Natural killer cell (primary cell): ENCODE data around the gene BCL2. TPM values are rescaled to one million over a fixed set of nuclear protein-coding genes. Genes with fewer than 3 reads are reported as not detected.

ENCODE experiments used
- ATAC-seq, 3 donors: fragments of 150-1000 bp in 2 of 3; fragments of 200-7000 bp in 1 of 3; cut with Tn5 transposase; 1 replicate in 1 of 3; 2 replicates in 2 of 3; pipeline ENCODE4 v1.10.0; 2021; ENCODE audit warnings: mild to moderate bottlenecking in 2 of 3, moderate library complexity in 2 of 3
- DNase-seq, 2 donors: peaks; one replicate each; pipeline versions ENCODE4 v3.0.0 to v3.0.0-alpha.2; 2013 to 2021; ENCODE audit warnings: mixed read lengths in 1 of 2
- H3K27ac ChIP-seq: one replicate; pipeline ENCODE4 v1.5.1; 2013; ENCODE audit warnings: mild to moderate bottlenecking, low read length
- H3K27me3 ChIP-seq: one replicate; pipeline ENCODE4 v1.6.1; 2013; ENCODE audit warnings: low read length; ENCODE audit not compliant: control insufficient read depth, insufficient read depth
- H3K36me3 ChIP-seq: one replicate; pipeline ENCODE4 v1.6.1; 2013; ENCODE audit warnings: low read length; ENCODE audit not compliant: control insufficient read depth, insufficient read depth
- H3K4me1 ChIP-seq: one replicate; pipeline ENCODE4 v1.6.1; 2013; ENCODE audit warnings: low read length; ENCODE audit not compliant: control insufficient read depth, insufficient read depth
- H3K4me3 ChIP-seq: one replicate; pipeline ENCODE4 v1.5.1; 2013; ENCODE audit warnings: low read length
- H3K9me3 ChIP-seq: one replicate; pipeline ENCODE4 v1.6.1; 2013; ENCODE audit warnings: low read length; ENCODE audit not compliant: control insufficient read depth, insufficient read depth
- H3K27ac Mint-ChIP-seq, 2 donors: one replicate each; pipeline ENCODE4 v1.8.0; 2022; ENCODE audit warnings: mild to moderate bottlenecking in 2 of 2, mixed read lengths in 2 of 2, moderate library complexity in 1 of 2
- H3K27me3 Mint-ChIP-seq, 2 donors: one replicate each; pipeline ENCODE4 v1.8.0; 2022; ENCODE audit warnings: low read depth in 2 of 2, mixed read lengths in 2 of 2
- H3K36me3 Mint-ChIP-seq: one replicate; pipeline ENCODE4 v1.8.0; 2022; ENCODE audit warnings: mixed read lengths
- H3K4me1 Mint-ChIP-seq, 2 donors: one replicate each; pipeline ENCODE4 v1.8.0; 2022; ENCODE audit warnings: mixed read lengths in 2 of 2
- H3K4me3 Mint-ChIP-seq: one replicate; pipeline ENCODE4 v1.8.0; 2022; ENCODE audit warnings: mild to moderate bottlenecking, moderate library complexity, mixed read lengths
- H3K9me3 Mint-ChIP-seq, 2 donors: one replicate each; pipeline ENCODE4 v1.8.0; 2022; ENCODE audit warnings: mixed read lengths in 2 of 2
- CTCF ChIP-seq: fragments of 200-600 bp; IDR thresholded peaks from one replicate; pipeline ENCODE4 v1.8.0; 2022; ENCODE audit warnings: antibody characterized with exemption
- WGBS: methylation state at CpG from one replicate; pipeline ENCODE4 v1.1.7; 2013; ENCODE audit warnings: missing lambda C conversion rate; ENCODE audit not compliant: insufficient coverage; 5-methylcytosine and 5-hydroxymethylcytosine counted together
- intact Hi-C: fragments of 100-400 bp; cut with micrococcal nuclease; formaldehyde crosslinking; loops from one replicate; pipeline ENCODE4 v1.14.2; 2022
- total RNA-seq, 4 donors: library from RNA; stranded (reverse); fragments of 120-200 nt in 1 of 4; gene quantifications; one replicate each; pipeline versions ENCODE4 v1.2.3 to v1.2.4, GENCODE V29; 2013 to 2022

The BCL2 gene
- total RNA-seq, 3 donors from 2014 or later (not counting 1 experiment from before 2014, with no cell fraction given): 28.2 to 64.2 (median 33.4) TPM

GRCh38 chr18:63240531-63241316 is 78.8 kb downstream of the BCL2 start:
- whole genome bisulfite sequencing: 73% methylated on average over 4 of the region's 8 CpGs
- intact Hi-C loops: no loop called here
- no peak overlapping the region for H3K4me3 ChIP-seq
- no peaks in the 10 kb centered on the region for H3K9me3 Mint-ChIP-seq
- H3K27ac ChIP-seq: no peak overlapping the region
- peaks cover 23 to 25% of the 10 kb centered on the region in 2 donors for H3K4me1 Mint-ChIP-seq
- no peak overlapping the region for H3K27ac Mint-ChIP-seq
- H3K27me3 ChIP-seq: no peaks in the 10 kb centered on the region
- ATAC-seq: no peak
- DNase-seq: no peak
- no peaks in the 10 kb centered on the region for H3K36me3 ChIP-seq
- H3K36me3 Mint-ChIP-seq: no peaks in the 10 kb centered on the region
- H3K4me3 Mint-ChIP-seq: no peak overlapping the region
- H3K9me3 ChIP-seq: no peaks in the 10 kb centered on the region
- no peak for TF ChIP-seq CTCF
- H3K4me1 ChIP-seq: peaks cover 6% of the 10 kb centered on the region
- no peaks in the 10 kb centered on the region for H3K27me3 Mint-ChIP-seq

- Mint-ChIP-seq H3K27ac (no peak overlapping the region), H3K27me3 (no peaks in the 10 kb centered on the region), H3K4me3 (no peak overlapping the region), H3K4me1 (peaks cover 29 to 33% of the 10 kb centered on the region in 2 donors), H3K36me3 (no peaks in the 10 kb centered on the region), H3K9me3 (peaks cover 0 to 2% of the 10 kb centered on the region in 2 donors)
- ATAC-seq (no peak), DNase-seq (no peak)
- intact Hi-C loops: loop anchor here (10.0 kb wide), 1 partner anchor 54 kb away; no protein-coding TSS in a partner anchor
- Histone ChIP-seq H3K9me3 (no peaks in the 10 kb centered on the region), H3K36me3 (no peaks in the 10 kb centered on the region), H3K4me3 (no peak overlapping the region), H3K27me3 (no peaks in the 10 kb centered on the region), H3K27ac (no peak overlapping the region), H3K4me1 (peaks cover 6% of the 10 kb centered on the region)
- no peak for TF ChIP-seq CTCF
- WGBS: 91% methylated on average over 9 of the region's 9 CpGs
Observed at GRCh38 chr18:63238693-63239075, 80.9 kb downstream of the BCL2 start.

- no peaks in the 10 kb centered on the region for H3K36me3 Mint-ChIP-seq
- no peak overlapping the region for H3K4me3 Mint-ChIP-seq
- Histone ChIP-seq H3K27me3 (no peaks in the 10 kb centered on the region), H3K4me1 (peaks cover 6% of the 10 kb centered on the region), H3K36me3 (no peaks in the 10 kb centered on the region), H3K4me3 (no peak overlapping the region), H3K27ac (no peak overlapping the region), H3K9me3 (no peaks in the 10 kb centered on the region)
- peaks cover 29 to 33% of the 10 kb centered on the region in 2 donors for H3K4me1 Mint-ChIP-seq
- WGBS: 92% methylated on average over 12 of the region's 14 CpGs
- peaks cover 0 to 2% of the 10 kb centered on the region in 2 donors for H3K9me3 Mint-ChIP-seq
- no peaks in the 10 kb centered on the region for H3K27me3 Mint-ChIP-seq
- intact Hi-C loops: loop anchor here (10.0 kb wide), 1 partner anchor 53 kb away; no protein-coding TSS in a partner anchor
- ATAC-seq: no peak
- peak overlapping the region in 1 of 2 donors; percentile 60 for H3K27ac Mint-ChIP-seq
- no peak for TF ChIP-seq CTCF
- DNase-seq: no peak
Observed at GRCh38 chr18:63237881-63238692, 81.5 kb downstream of the BCL2 start.
